Measurements from ENCODE around the gene CTAG1A.
"Not testable (repeated sequence)": the region's sequence is repeated elsewhere in the genome, so short reads cannot be mapped to it uniquely, and the experiment has no call there.

CTAG1A gene

GRCh38 chrX:154573061-154573460 is 11.9 kb upstream of the CTAG1A start:
- DNase-seq (ENCODE audit: low spot score), result not testable (repeated sequence)

- not testable (repeated sequence) for DNase-seq (ENCODE audit: low spot score)
Measured at GRCh38 chrX:154575076-154575475, 9.9 kb upstream of the CTAG1A start.

GRCh38 chrX:154582994-154583393 is 1.9 kb upstream of the CTAG1A start:
- DNase-seq (ENCODE audit: low spot score), result not testable (repeated sequence)

GRCh38 chrX:154590415-154590814 is 5.5 kb downstream of the CTAG1A start:
- DNase-seq (ENCODE audit: low spot score), result not testable (repeated sequence)

- no peak for DNase-seq (ENCODE audit: low spot score)
Measured at GRCh38 chrX:154592505-154592904, 7.6 kb downstream of the CTAG1A start.

- DNase-seq (ENCODE audit: low spot score), result no peak
Measured at GRCh38 chrX:154593201-154593600, 8.3 kb downstream of the CTAG1A start.

- no peak for DNase-seq (ENCODE audit: low spot score)
Measured at GRCh38 chrX:154594491-154594890, 9.6 kb downstream of the CTAG1A start.

- DNase-seq (ENCODE audit: low spot score), result no peak
Measured at GRCh38 chrX:154595559-154596249, 10.8 kb downstream of the CTAG1A start.

- no peak for DNase-seq (ENCODE audit: low spot score)
Measured at GRCh38 chrX:154596290-154596929, 11.5 kb downstream of the CTAG1A start.

- no peak for DNase-seq (ENCODE audit: low spot score)
Measured at GRCh38 chrX:154597221-154597620, 12.3 kb downstream of the CTAG1A start.

- no peak for DNase-seq (ENCODE audit: low spot score)
Measured at GRCh38 chrX:154598656-154599055, 13.7 kb downstream of the CTAG1A start.

GRCh38 chrX:154599531-154599930 is 14.6 kb downstream of the CTAG1A start:
- DNase-seq (ENCODE audit: low spot score), result no peak

- DNase-seq (ENCODE audit: low spot score), result no peak
Measured at GRCh38 chrX:154600759-154601374, 15.9 kb downstream of the CTAG1A start.

GRCh38 chrX:154602226-154602625 is 17.3 kb downstream of the CTAG1A start:
- DNase-seq (ENCODE audit: low spot score), result no peak

GRCh38 chrX:154602766-154603437 is 18.0 kb downstream of the CTAG1A start:
- DNase-seq (ENCODE audit: low spot score), result no peak

- no peak for DNase-seq (ENCODE audit: low spot score)
Measured at GRCh38 chrX:154603438-154604430, 18.8 kb downstream of the CTAG1A start.

- DNase-seq (ENCODE audit: low spot score), result no peak
Measured at GRCh38 chrX:154605566-154605965, 20.6 kb downstream of the CTAG1A start.

- DNase-seq (ENCODE audit: low spot score), result no peak
Measured at GRCh38 chrX:154607370-154607769, 22.4 kb downstream of the CTAG1A start.

GRCh38 chrX:154607976-154608375 is 23.0 kb downstream of the CTAG1A start:
- DNase-seq (ENCODE audit: low spot score), result not testable (repeated sequence)

- not testable (repeated sequence) for DNase-seq (ENCODE audit: low spot score)
Measured at GRCh38 chrX:154608823-154609222, 23.9 kb downstream of the CTAG1A start.

GRCh38 chrX:154611146-154611545 is 26.2 kb downstream of the CTAG1A start:
- DNase-seq (ENCODE audit: low spot score), result not testable (repeated sequence)

Measured in NAMALWA (cell line).